Endothelial cell of umbilical vein (primary cell): ENCODE results near the gene CCDC9.
A peak's percentile ranks its signal among the peaks of the same experiment; 100 is the strongest.

Source experiments
- EZH2 ChIP-seq: IDR thresholded peaks from 2 replicates; pipeline ENCODE4 v1.6.1; 2012; ENCODE audit warnings: borderline replicate concordance, low read depth, mild to moderate bottlenecking, moderate library complexity, low read length, inconsistent platforms; ENCODE audit not compliant: severe bottlenecking
- GATA2 ChIP-seq: IDR thresholded peaks from 2 replicates; pipeline ENCODE4 v1.7.0; 2011; ENCODE audit warnings: low read depth, mild to moderate bottlenecking, moderate library complexity, mixed read lengths, low read length; ENCODE audit not compliant: insufficient read length, insufficient read depth
- MYC ChIP-seq: IDR thresholded peaks from one replicate; pipeline ENCODE4 v1.6.1; 2011; ENCODE audit warnings: mild to moderate bottlenecking, low read depth, low read length
- POLR2A ChIP-seq: IDR thresholded peaks from 2 replicates; pipeline ENCODE4 v1.6.1; 2012; ENCODE audit warnings: low read depth, mild to moderate bottlenecking, control low read depth, low read length
- POLR2AphosphoS5 ChIP-seq: IDR thresholded peaks from 2 replicates; pipeline ENCODE4 v1.6.1; 2012; ENCODE audit warnings: low read depth, mild to moderate bottlenecking, control low read depth, low read length, moderate library complexity; ENCODE audit not compliant: insufficient read depth
- TF ChIP-seq, protein P1 (sequence below), 2 donors: IDR thresholded peaks; 1 replicate in 1 of 2; 2 replicates in 1 of 2; pipeline ENCODE4 v1.5.1; 2011; ENCODE audit warnings: low read length in 2 of 2, mild to moderate bottlenecking in 2 of 2, moderate library complexity in 2 of 2, control low read depth in 1 of 2, inconsistent platforms in 1 of 2, low read depth in 1 of 2; ENCODE audit not compliant: insufficient read depth in 1 of 2; ENCODE audit errors: extremely low read depth in 1 of 2
- TF ChIP-seq, protein P2 (sequence below): IDR thresholded peaks from 2 replicates; pipeline ENCODE4 v1.6.1; 2011; ENCODE audit not compliant: insufficient read depth, insufficient read length

DNA sequence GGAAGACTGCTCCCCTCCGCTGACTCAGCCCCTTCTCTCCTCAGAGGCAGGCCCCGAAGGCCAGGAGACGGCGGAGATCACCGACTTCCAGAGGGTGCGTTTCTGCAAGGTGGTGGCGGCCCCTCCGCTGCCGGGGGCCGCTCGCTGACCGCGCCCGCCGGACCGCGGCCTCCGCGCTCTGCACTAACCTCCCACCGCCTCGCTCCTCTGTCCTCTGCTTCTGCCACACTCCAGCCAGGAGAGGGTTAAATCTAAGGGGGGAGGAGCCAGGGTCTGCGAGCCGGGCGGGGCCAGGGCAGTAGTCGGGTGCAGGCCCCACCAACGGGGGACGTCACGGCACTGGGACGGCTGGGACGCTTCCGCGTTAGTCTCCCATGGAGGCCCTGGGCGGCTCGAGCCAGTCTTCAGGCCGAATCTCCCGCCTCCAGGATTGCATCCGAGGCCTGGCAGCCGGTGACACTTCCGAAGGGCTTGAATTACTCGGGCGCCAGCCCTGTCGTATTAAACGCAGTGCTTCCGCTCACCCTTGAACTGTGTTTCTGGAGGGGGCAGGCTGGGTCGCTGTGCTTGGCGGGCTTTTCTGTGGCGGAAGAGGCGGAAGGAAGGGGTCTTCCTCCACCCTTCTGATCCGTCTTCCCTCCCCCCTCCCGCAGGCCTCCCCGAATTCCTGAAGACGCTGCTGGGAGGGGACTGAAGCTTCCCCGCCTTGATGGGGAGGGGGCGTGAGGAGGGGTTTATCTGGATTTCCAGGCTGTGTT, 17.2 kb downstream of the CCDC9 start:
- TF ChIP-seq, protein P1, sequence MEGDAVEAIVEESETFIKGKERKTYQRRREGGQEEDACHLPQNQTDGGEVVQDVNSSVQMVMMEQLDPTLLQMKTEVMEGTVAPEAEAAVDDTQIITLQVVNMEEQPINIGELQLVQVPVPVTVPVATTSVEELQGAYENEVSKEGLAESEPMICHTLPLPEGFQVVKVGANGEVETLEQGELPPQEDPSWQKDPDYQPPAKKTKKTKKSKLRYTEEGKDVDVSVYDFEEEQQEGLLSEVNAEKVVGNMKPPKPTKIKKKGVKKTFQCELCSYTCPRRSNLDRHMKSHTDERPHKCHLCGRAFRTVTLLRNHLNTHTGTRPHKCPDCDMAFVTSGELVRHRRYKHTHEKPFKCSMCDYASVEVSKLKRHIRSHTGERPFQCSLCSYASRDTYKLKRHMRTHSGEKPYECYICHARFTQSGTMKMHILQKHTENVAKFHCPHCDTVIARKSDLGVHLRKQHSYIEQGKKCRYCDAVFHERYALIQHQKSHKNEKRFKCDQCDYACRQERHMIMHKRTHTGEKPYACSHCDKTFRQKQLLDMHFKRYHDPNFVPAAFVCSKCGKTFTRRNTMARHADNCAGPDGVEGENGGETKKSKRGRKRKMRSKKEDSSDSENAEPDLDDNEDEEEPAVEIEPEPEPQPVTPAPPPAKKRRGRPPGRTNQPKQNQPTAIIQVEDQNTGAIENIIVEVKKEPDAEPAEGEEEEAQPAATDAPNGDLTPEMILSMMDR (IDR thresholded peaks at IDR 0.05; ENCODE audit: extremely low read depth in 1 of 2, insufficient read depth in 1 of 2, low read depth in 1 of 2, low read length in 2 of 2): no peak
- TF ChIP-seq POLR2A (peak; percentile 75), POLR2AphosphoS5 (no peak), MYC (no peak), EZH2 (no peak), GATA2 (no peak)
- TF ChIP-seq, protein P2, sequence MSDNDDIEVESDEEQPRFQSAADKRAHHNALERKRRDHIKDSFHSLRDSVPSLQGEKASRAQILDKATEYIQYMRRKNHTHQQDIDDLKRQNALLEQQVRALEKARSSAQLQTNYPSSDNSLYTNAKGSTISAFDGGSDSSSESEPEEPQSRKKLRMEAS: no peak
